ENCODE measurements around the gene TM2D3. TPM values are rescaled to one million over a fixed set of nuclear protein-coding genes. Genes with fewer than 3 reads are reported as not detected.

TM2D3 gene
- total RNA-seq, result 21.3 and 28.0 TPM in 2 replicates

GRCh38 chr15:101652098-101652785, at the start of gene TM2D3:
TSS of gene TM2D3 (minus strand) at chr15:101652381. CDS start at chr15:101652361, 20 bp downstream.

Other genes starting within 250 kb of the TM2D3 start
- 5.6 and 12.6 TPM in 2 replicates for gene PCSK6, start 162.7 kb downstream of the TM2D3 start, total RNA-seq
- gene TARS3, start 72.1 kb upstream of the TM2D3 start, total RNA-seq, result 3.1 and 4.7 TPM in 2 replicates
- gene OR4F6, start 151.1 kb upstream of the TM2D3 start, total RNA-seq, result not detected in 2 replicates
- not detected in 2 replicates for gene OR4F15, start 159.8 kb upstream of the TM2D3 start, total RNA-seq

Measured in cardiac atrium fibroblast (primary cell).